Cardiac muscle cell (in vitro differentiated cells and primary cell): ENCODE results near the gene ANKRD52. TPM values are rescaled to one million over a fixed set of nuclear protein-coding genes. Genes with fewer than 3 reads are reported as not detected.

Source experiments
- DNase-seq, 2 donors: peaks; one replicate each; pipeline versions ENCODE4 v3.0.0 to v3.0.0-alpha.2; 2010 to 2017; ENCODE audit warnings: low read depth in 1 of 2, low spot score in 1 of 2
- H3K27ac ChIP-seq: fragments of 200-600 bp; sonication (generic); 2 replicates; pipeline ENCODE4 v1.5.1; 2016
- H3K27me3 ChIP-seq: fragments of 200-600 bp; sonication (generic); 2 replicates; pipeline ENCODE4 v1.6.0; 2016; ENCODE audit warnings: control low read depth
- H3K36me3 ChIP-seq: fragments of 200-600 bp; sonication (generic); 2 replicates; pipeline ENCODE4 v1.5.1; 2016; ENCODE audit warnings: control low read depth
- H3K4me1 ChIP-seq: fragments of 200-600 bp; sonication (generic); 2 replicates; pipeline ENCODE4 v1.8.1; 2017; ENCODE audit warnings: low read depth, mild to moderate bottlenecking, mixed run types
- H3K4me3 ChIP-seq: fragments of 200-600 bp; sonication (generic); 2 replicates; pipeline ENCODE4 v1.5.1; 2016; ENCODE audit warnings: mild to moderate bottlenecking
- H3K9me3 ChIP-seq: fragments of 200-600 bp; sonication (generic); 2 replicates; pipeline ENCODE4 v1.5.1; 2017; ENCODE audit warnings: low read depth, mild to moderate bottlenecking, control low read depth
- polyA plus RNA-seq: library from polyadenylated mRNA; unstranded; fragments of >200 nt; fragmentation: Nextera tagmentation; extraction: Ambion mirVana; gene quantifications from 2 replicates; pipeline ENCODE4 v1.2.1, GENCODE V29; 2016
- total RNA-seq: library from RNA; depleted of rRNA; stranded (reverse); fragments of >200 nt; gene quantifications from 2 replicates; pipeline ENCODE4 v1.2.3, GENCODE V29; 2016
- TF ChIP-seq, protein P1 (sequence below): IDR thresholded peaks from 2 replicates; pipeline ENCODE4 v1.5.1; 2012; ENCODE audit warnings: low read depth, mild to moderate bottlenecking, low read length

ANKRD52 gene
- total and polyA plus RNA-seq, 2 experiments from 2014 or later = 18.0 to 34.9 TPM

- H3K9me3 ChIP-seq = no peaks in the 10 kb centered on the region
- H3K36me3 ChIP-seq = peaks cover 45% of the 10 kb centered on the region
- TF ChIP-seq, protein P1, sequence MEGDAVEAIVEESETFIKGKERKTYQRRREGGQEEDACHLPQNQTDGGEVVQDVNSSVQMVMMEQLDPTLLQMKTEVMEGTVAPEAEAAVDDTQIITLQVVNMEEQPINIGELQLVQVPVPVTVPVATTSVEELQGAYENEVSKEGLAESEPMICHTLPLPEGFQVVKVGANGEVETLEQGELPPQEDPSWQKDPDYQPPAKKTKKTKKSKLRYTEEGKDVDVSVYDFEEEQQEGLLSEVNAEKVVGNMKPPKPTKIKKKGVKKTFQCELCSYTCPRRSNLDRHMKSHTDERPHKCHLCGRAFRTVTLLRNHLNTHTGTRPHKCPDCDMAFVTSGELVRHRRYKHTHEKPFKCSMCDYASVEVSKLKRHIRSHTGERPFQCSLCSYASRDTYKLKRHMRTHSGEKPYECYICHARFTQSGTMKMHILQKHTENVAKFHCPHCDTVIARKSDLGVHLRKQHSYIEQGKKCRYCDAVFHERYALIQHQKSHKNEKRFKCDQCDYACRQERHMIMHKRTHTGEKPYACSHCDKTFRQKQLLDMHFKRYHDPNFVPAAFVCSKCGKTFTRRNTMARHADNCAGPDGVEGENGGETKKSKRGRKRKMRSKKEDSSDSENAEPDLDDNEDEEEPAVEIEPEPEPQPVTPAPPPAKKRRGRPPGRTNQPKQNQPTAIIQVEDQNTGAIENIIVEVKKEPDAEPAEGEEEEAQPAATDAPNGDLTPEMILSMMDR = no peak
- no peak for DNase-seq
- H3K27ac ChIP-seq = no peak overlapping the region
- H3K27me3 ChIP-seq = no peaks in the 10 kb centered on the region
- H3K4me1 ChIP-seq = no peaks in the 10 kb centered on the region
- H3K4me3 ChIP-seq = no peak overlapping the region
These were observed 15.2 kb downstream of the ANKRD52 start for GRCh38 chr12:56242986-56243385.

DNA sequence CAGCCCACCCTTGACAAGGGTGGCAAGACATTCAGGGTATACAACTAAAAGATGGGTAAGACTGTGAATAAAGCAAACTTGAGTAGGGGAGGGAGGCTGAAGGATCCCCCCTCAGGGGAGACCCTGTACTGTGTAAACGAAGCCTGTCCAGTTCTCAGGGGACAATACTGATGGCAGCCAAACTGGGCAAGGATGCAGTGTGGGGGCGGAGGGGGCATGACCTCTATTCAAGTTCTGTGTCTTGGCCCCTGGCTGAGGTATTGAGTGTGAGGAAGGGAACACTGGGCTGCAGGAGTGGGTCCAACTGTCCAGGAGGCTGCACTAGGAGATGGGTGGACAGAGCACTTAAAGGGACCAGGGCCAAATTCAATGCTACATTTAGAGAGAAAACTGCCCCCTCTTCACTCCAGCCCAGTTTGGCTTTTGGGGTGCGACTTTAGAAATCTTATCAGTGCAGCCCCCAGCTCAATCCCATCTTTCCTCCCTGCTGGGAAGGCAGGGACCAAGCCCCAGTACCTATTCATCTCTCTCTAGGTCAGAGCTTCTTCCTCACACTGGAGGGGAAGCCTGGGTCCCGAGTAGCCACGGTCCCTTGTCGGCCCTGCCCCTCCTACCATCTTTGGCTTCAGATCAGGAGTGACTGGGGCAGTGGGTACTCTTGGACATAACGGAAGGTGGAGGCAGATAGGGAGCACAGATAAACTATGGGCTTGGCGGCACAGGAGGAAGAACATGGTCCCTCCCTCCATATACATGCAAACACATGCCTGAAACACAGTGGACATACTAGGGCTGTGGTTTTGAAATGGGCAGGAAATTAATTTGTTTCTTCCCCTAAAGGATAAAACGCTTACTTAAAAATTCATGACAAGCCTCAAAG lies 16.5 kb downstream of the ANKRD52 start:
- H3K27me3 ChIP-seq = no peaks in the 10 kb centered on the region
- H3K4me1 ChIP-seq = no peaks in the 10 kb centered on the region
- DNase-seq = no peak
- peaks cover 43% of the 10 kb centered on the region for H3K36me3 ChIP-seq
- H3K4me3 ChIP-seq = no peak overlapping the region
- H3K27ac ChIP-seq = no peak overlapping the region
- TF ChIP-seq, protein P1 = no peak
- H3K9me3 ChIP-seq = no peaks in the 10 kb centered on the region

GRCh38 chr12:56237552-56237951 lies 20.6 kb downstream of the ANKRD52 start:
- peaks cover 10% of the 10 kb centered on the region for H3K36me3 ChIP-seq
- no peak for DNase-seq
- H3K27me3 ChIP-seq = no peaks in the 10 kb centered on the region

DNA sequence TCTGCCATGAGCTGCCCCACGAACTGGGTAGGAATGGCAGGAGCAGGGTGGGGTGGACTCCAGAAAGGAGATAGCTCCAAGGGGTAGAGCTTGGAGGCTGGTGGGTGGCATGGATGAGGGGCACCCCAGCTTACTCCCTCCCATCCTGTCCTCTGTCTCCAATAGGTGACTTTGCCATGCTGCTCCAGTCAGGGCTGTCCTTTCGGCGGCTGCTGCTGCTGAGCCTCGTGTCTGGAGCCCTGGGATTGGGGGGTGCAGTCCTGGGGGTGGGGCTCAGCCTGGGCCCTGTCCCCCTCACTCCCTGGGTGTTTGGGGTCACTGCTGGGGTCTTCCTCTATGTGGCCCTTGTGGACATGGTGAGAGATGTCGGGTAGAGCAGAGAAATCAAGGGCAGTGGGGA lies 21.2 kb downstream of the ANKRD52 start:
- no peaks in the 10 kb centered on the region for H3K4me1 ChIP-seq
- peaks cover 7% of the 10 kb centered on the region for H3K36me3 ChIP-seq
- DNase-seq = no peak
- H3K27me3 ChIP-seq = no peaks in the 10 kb centered on the region
- no peak overlapping the region for H3K4me3 ChIP-seq
- no peaks in the 10 kb centered on the region for H3K9me3 ChIP-seq
- no peak overlapping the region for H3K27ac ChIP-seq
- TF ChIP-seq, protein P1 = no peak

More at GRCh38 chr12:56237552-56237951, 20.6 kb downstream of the ANKRD52 start:
- Histone ChIP-seq H3K27ac (no peak overlapping the region), H3K4me1 (no peaks in the 10 kb centered on the region), H3K9me3 (no peaks in the 10 kb centered on the region), H3K4me3 (no peak overlapping the region)
- TF ChIP-seq, protein P1 = no peak

GRCh38 chr12:56236091-56236490 lies 22.1 kb downstream of the ANKRD52 start:
- peaks cover 7% of the 10 kb centered on the region for H3K36me3 ChIP-seq
- H3K27me3 ChIP-seq = no peaks in the 10 kb centered on the region
- no peaks in the 10 kb centered on the region for H3K9me3 ChIP-seq
- no peak overlapping the region for H3K27ac ChIP-seq
- no peak for DNase-seq
- TF ChIP-seq, protein P1 = no peak
- H3K4me1 ChIP-seq = no peaks in the 10 kb centered on the region
- no peak overlapping the region for H3K4me3 ChIP-seq
